H1 (cell line): ENCODE results near the gene HPS6. TPM values are rescaled to one million over a fixed set of nuclear protein-coding genes. Genes with fewer than 3 reads are reported as not detected.

Experiments used
- CTCF ChIA-PET: fragments of 300-600 bp; sonication (Branson Sonifier 250); formaldehyde crosslinking; loops from one replicate; lab custom pipeline; 2021; ENCODE audit not compliant: partially characterized antibody; lab: Charles Lee
- POLR2A ChIA-PET: fragments of 300-600 bp; sonication (Branson Sonifier 250); formaldehyde crosslinking; loops from one replicate; lab custom pipeline; 2021; ENCODE audit warnings: inconsistent platforms; ENCODE audit not compliant: partially characterized antibody; lab: Charles Lee
- DNase-seq, 2 experiments: peaks; one replicate each; pipeline versions ENCODE4 v3.0.0 to v3.0.0-alpha.2; 2010 to 2022; ENCODE audit warnings: low spot score in 2 of 2, low read depth in 1 of 2, mixed read lengths in 1 of 2
- FAIRE-seq: peaks from 2 replicates; lab custom pipeline; 2011; peaks lifted over from hg19 to GRCh38; lab: Jason Lieb, UNC
- H2AFZ ChIP-seq: 2 replicates; pipeline ENCODE4 v1.8.1; 2012; ENCODE audit warnings: low read length, inconsistent platforms
- H2AK5ac ChIP-seq: 2 replicates; pipeline ENCODE4 v1.6.1; 2013; ENCODE audit warnings: low read depth, low read length
- H2BK120ac ChIP-seq: replicated peaks from 2 replicates; pipeline ENCODE3; 2013; ENCODE audit warnings: low read depth, low read length, inconsistent platforms
- H2BK12ac ChIP-seq: 2 replicates; pipeline ENCODE4 v1.6.1; 2013; ENCODE audit warnings: low read depth, low read length
- H2BK15ac ChIP-seq: 2 replicates; pipeline ENCODE4 v1.6.1; 2013; ENCODE audit warnings: low read length
- H2BK20ac ChIP-seq: 2 replicates; pipeline ENCODE4 v1.6.1; 2013; ENCODE audit warnings: low read length
- H2BK5ac ChIP-seq: 2 replicates; pipeline ENCODE4 v1.6.1; 2013; ENCODE audit warnings: low read depth, low read length
- H3K14ac ChIP-seq: 2 replicates; pipeline ENCODE4 v1.6.1; 2013; ENCODE audit warnings: inconsistent platforms; ENCODE audit not compliant: insufficient read length
- H3K18ac ChIP-seq: 2 replicates; pipeline ENCODE4 v1.6.1; 2013; ENCODE audit warnings: low read length; ENCODE audit errors: extremely low read depth
- H3K23ac ChIP-seq: 2 replicates; pipeline ENCODE4 v1.6.1; 2013; ENCODE audit warnings: inconsistent platforms; ENCODE audit not compliant: insufficient read length
- H3K23me2 ChIP-seq: 2 replicates; pipeline ENCODE4 v1.6.1; 2013; ENCODE audit warnings: low read depth, low read length
- H3K27ac ChIP-seq: 2 replicates; pipeline ENCODE4 v1.6.1; 2011; ENCODE audit warnings: low read depth, low read length, inconsistent platforms
- H3K27me3 ChIP-seq, 4 experiments: replicated peaks in 1 of 4; 1 replicate in 1 of 4; 2 replicates in 3 of 4; pipeline versions ENCODE4 v1.6.1 to v1.8.1; 2011 to 2013; ENCODE audit warnings: low read length in 3 of 4, mild to moderate bottlenecking in 3 of 4, inconsistent platforms in 2 of 4, mixed read lengths in 2 of 4, moderate library complexity in 1 of 4; ENCODE audit not compliant: control insufficient read depth in 3 of 4, insufficient read depth in 3 of 4; ENCODE audit errors: extremely low read depth in 1 of 4
- H3K36me3 ChIP-seq, 4 experiments: 2 replicates each; pipeline versions ENCODE4 v1.6.1 to v1.8.1; 2011 to 2013; ENCODE audit warnings: mild to moderate bottlenecking in 4 of 4, low read length in 3 of 4, moderate library complexity in 2 of 4, control low read depth in 1 of 4, inconsistent platforms in 1 of 4; ENCODE audit not compliant: insufficient read depth in 4 of 4, control insufficient read depth in 2 of 4
- H3K4ac ChIP-seq: replicated peaks from 2 replicates; pipeline ENCODE3; 2013; ENCODE audit warnings: low read length, low read depth, mixed read lengths, inconsistent platforms; ENCODE audit not compliant: insufficient read length
- H3K4me1 ChIP-seq, 4 experiments: replicated peaks in 1 of 4; 1 replicate in 1 of 4; 2 replicates in 3 of 4; pipeline versions ENCODE4 v1.6.1 to v1.8.1; 2011 to 2013; ENCODE audit warnings: low read length in 3 of 4, inconsistent platforms in 2 of 4, mixed read lengths in 1 of 4; ENCODE audit not compliant: insufficient read depth in 4 of 4, control insufficient read depth in 3 of 4
- H3K4me2 ChIP-seq, 2 experiments: 2 replicates each; pipeline versions ENCODE4 v1.6.1 to v1.8.1; 2011 to 2013; ENCODE audit warnings: low read depth in 2 of 2, low read length in 2 of 2, control low read depth in 1 of 2, inconsistent platforms in 1 of 2, mild to moderate bottlenecking in 1 of 2; ENCODE audit not compliant: insufficient read depth in 1 of 2
- H3K4me3 ChIP-seq, 4 experiments: fragments of 200-600, 300-600 bp in 1 of 4; sonication (generic), shearing (Covaris generic), sonication (Bioruptor Twin) in 1 of 4; 2 replicates each; pipeline versions ENCODE4 v1.5.1 to v1.8.1; 2011 to 2016; ENCODE audit warnings: low read length in 4 of 4, low read depth in 3 of 4, control low read depth in 2 of 4, inconsistent platforms in 2 of 4, mild to moderate bottlenecking in 2 of 4, mixed read lengths in 1 of 4, moderate library complexity in 1 of 4; ENCODE audit not compliant: insufficient read depth in 2 of 4; ENCODE audit errors: extremely low read depth in 1 of 4
- H3K56ac ChIP-seq: replicated peaks from 2 replicates; pipeline ENCODE3; 2013; ENCODE audit warnings: low read depth, mild to moderate bottlenecking, mixed read lengths, low read length, inconsistent platforms; ENCODE audit not compliant: insufficient read length
- H3K79me1 ChIP-seq: 2 replicates; pipeline ENCODE4 v1.6.1; 2013; ENCODE audit warnings: low read depth, low read length, control low read depth
- H3K79me2 ChIP-seq, 2 experiments: 2 replicates each; pipeline versions ENCODE4 v1.6.1 to v1.8.1; 2012 to 2013; ENCODE audit warnings: low read length in 2 of 2, mild to moderate bottlenecking in 2 of 2, inconsistent platforms in 1 of 2; ENCODE audit not compliant: insufficient read depth in 2 of 2, control insufficient read depth in 1 of 2
- H3K9ac ChIP-seq, 4 experiments: replicated peaks in 1 of 4; 1 replicate in 1 of 4; 2 replicates in 3 of 4; pipeline versions ENCODE4 v1.6.1 to v1.8.1; 2011 to 2013; ENCODE audit warnings: low read depth in 3 of 4, low read length in 3 of 4, control low read depth in 2 of 4, mild to moderate bottlenecking in 2 of 4, moderate library complexity in 2 of 4, inconsistent platforms in 1 of 4; ENCODE audit errors: extremely low read depth in 1 of 4
- H3K9me3 ChIP-seq, 2 experiments: 2 replicates each; pipeline versions ENCODE4 v1.6.1 to v1.8.1; 2012 to 2013; ENCODE audit warnings: mild to moderate bottlenecking in 2 of 2, moderate library complexity in 2 of 2, control low read depth in 1 of 2, inconsistent platforms in 1 of 2, low read depth in 1 of 2, low read length in 1 of 2, mixed read lengths in 1 of 2; ENCODE audit not compliant: insufficient read depth in 2 of 2
- H4K20me1 ChIP-seq, 2 experiments: replicated peaks in 1 of 2; 2 replicates each; pipeline versions ENCODE3 to v1.8.1; 2011 to 2013; ENCODE audit warnings: inconsistent platforms in 2 of 2, low read length in 2 of 2, mild to moderate bottlenecking in 1 of 2; ENCODE audit not compliant: insufficient read depth in 2 of 2, control insufficient read depth in 1 of 2
- H4K5ac ChIP-seq: 2 replicates; pipeline ENCODE4 v1.6.1; 2013; ENCODE audit warnings: low read length, low read depth, mixed read lengths, inconsistent platforms; ENCODE audit not compliant: insufficient read length
- H4K8ac ChIP-seq: 2 replicates; pipeline ENCODE4 v1.8.0; 2013; ENCODE audit warnings: mild to moderate bottlenecking, moderate library complexity, low read length, inconsistent platforms; ENCODE audit not compliant: insufficient read depth; ENCODE audit errors: extremely low read depth
- H4K91ac ChIP-seq: replicated peaks from 2 replicates; pipeline ENCODE3; 2013; ENCODE audit warnings: low read length, mixed read lengths, inconsistent platforms; ENCODE audit not compliant: insufficient read length
- CBX8 ChIP-seq: fragments of 300-800, 300-1000 bp; sonication (generic); IDR thresholded peaks from 2 replicates; pipeline ENCODE4 v1.7.1; 2016; ENCODE audit warnings: low read depth, low read length, borderline replicate concordance
- POLR2A ChIP-seq, 2 experiments: IDR thresholded peaks; 1 replicate in 1 of 2; 2 replicates in 1 of 2; pipeline ENCODE4 v1.6.1; 2011; ENCODE audit warnings: low read depth in 2 of 2, low read length in 2 of 2, mild to moderate bottlenecking in 2 of 2; ENCODE audit errors: control extremely low read depth in 1 of 2
- SAP30 ChIP-seq: fragments of 300-600 bp; sonication (generic); IDR thresholded peaks from 2 replicates; pipeline ENCODE4 v1.7.1; 2012; ENCODE audit warnings: low read length, moderate library complexity, mild to moderate bottlenecking, inconsistent platforms; ENCODE audit not compliant: insufficient read depth, insufficient replicate concordance
- SIN3A ChIP-seq, 2 experiments: IDR thresholded peaks in 1 of 2; conservative IDR thresholded peaks in 1 of 2; 2 replicates each; pipeline ENCODE4 v1.6.1; 2011 to 2012; ENCODE audit warnings: low read length in 2 of 2, improper control_type of control experiment in 1 of 2, low read depth in 1 of 2, mild to moderate bottlenecking in 1 of 2
- SP2 ChIP-seq: IDR thresholded peaks from 2 replicates; pipeline ENCODE4 v1.6.1; 2012; ENCODE audit warnings: mild to moderate bottlenecking, low read length, inconsistent platforms
- YY1 ChIP-seq: IDR thresholded peaks from 2 replicates; pipeline ENCODE4 v1.6.1; 2011; ENCODE audit warnings: low read depth, mild to moderate bottlenecking, low read length
- WGBS, 2 experiments: shearing (Covaris generic) in 1 of 2; methylation state at CpG; one replicate each; pipeline versions ENCODE4 v1.1.6 to v1.1.7; 2013 to 2015; ENCODE audit warnings: low lambda C conversion rate in 2 of 2, mixed read lengths in 2 of 2, inconsistent platforms in 1 of 2, low coverage in 1 of 2, missing lambda C conversion rate in 1 of 2; ENCODE audit not compliant: insufficient replicate concordance in 2 of 2, insufficient coverage in 1 of 2, insufficient read length in 1 of 2; ENCODE audit errors: extremely low coverage in 1 of 2, missing lambda C conversion rate in 1 of 2; 5-methylcytosine and 5-hydroxymethylcytosine counted together
- polyA plus RNA-seq, 7 experiments: library from polyadenylated mRNA; depleted of rRNA in 3 of 7; stranded (reverse) in 5 of 7; unstranded in 2 of 7; fragments of >200 nt in 5 of 7; fragments of 200-250 nt in 2 of 7; gene quantifications; 1 replicate in 5 of 7; 2 replicates in 1 of 7; 4 replicates in 1 of 7; pipeline versions ENCODE4 v1.2.1 to v1.2.3, GENCODE V29; 2011 to 2013; ENCODE audit warnings: missing spikeins in 2 of 7, mixed read lengths in 2 of 7
- total RNA-seq: library from RNA; stranded (reverse); fragmentation: NEBNext Ultra II Directional; extraction: Animal tissue kit (Norgen Biotek cat#: 25700); gene quantifications from 2 replicates; pipeline ENCODE4 v1.2.1, GENCODE V29; 2021

The HPS6 gene
- total and polyA plus RNA-seq, 2 of the 8 experiments (the other 6 are each of a cell fraction or from before 2014, with no cell fraction given), result 10.2 to 17.7 TPM

DNA sequence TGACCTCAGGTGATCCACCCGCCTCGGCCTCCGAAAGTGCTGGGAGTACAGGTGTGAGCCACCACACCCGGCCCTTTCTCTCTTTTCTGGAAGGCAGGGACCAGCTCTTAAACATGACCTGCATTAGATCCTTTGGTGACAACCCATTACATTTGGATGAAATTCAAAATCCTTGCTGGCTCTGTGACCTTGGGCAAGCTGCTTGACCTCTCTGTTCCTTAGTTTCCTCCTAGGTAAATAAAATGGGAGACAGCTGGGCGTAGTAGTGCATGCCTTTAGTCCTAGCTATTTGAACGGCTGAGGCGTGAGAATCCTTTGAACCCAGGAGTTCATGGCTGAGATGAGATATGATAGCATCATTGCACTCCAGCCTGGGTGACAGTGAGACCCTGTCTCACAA is 31.3 kb downstream of the HPS6 start:
- H4K20me1 ChIP-seq, result no peaks in the 10 kb centered on the region
- 93% methylated on average over 6 of the region's 7 CpGs; no CpG with 5 or more reads in 1 of the 2 experiments for WGBS, 2 experiments
- CTCF ChIA-PET, result interaction anchor here (1.0 to 8.7 kb wide), 3 partner anchors 14 to 48 kb away, joined by 3 to 86 read pairs (median 13); no protein-coding TSS in a partner anchor

More for the DNA sequence above, 31.3 kb downstream of the HPS6 start:
- TF ChIP-seq POLR2A (IDR thresholded peaks at IDR 0.05; ENCODE audit: control extremely low read depth in 1 of 2, low read depth in 2 of 2, low read length in 2 of 2) (no peak), YY1 (no peak), SP2 (no peak), SAP30 (no peak), SIN3A (conservative IDR thresholded peaks at IDR 0.05 in 1 of 2, IDR thresholded peaks at IDR 0.05 in 1 of 2; ENCODE audit: low read depth in 1 of 2, low read length in 2 of 2) (no peak), CBX8 (no peak)
- DNase-seq (no peak), FAIRE-seq (no peak)
- Histone ChIP-seq H2BK20ac (no peak overlapping the region), H2AFZ (no peak overlapping the region), H3K27ac (no peak overlapping the region), H3K79me1 (no peaks in the 10 kb centered on the region), H2AK5ac (no peak overlapping the region), H4K91ac (no peak overlapping the region), H3K14ac (no peak overlapping the region), H3K9me3 (no peaks in the 10 kb centered on the region), H2BK5ac (no peak overlapping the region), H4K5ac (no peak overlapping the region), H3K4me1 (no peaks in the 10 kb centered on the region), H3K4ac (no peak overlapping the region), H3K23ac (no peak overlapping the region), H2BK12ac (no peak overlapping the region), H3K9ac (no peak overlapping the region), H3K36me3 (peaks cover 0 to 3% (median 0%) of the 10 kb centered on the region in 4 experiments; a peak in 2 of 8 replicates), H4K8ac (no peak overlapping the region), H3K79me2 (no peaks in the 10 kb centered on the region), H2BK120ac (no peak overlapping the region), H3K23me2 (no peaks in the 10 kb centered on the region; the same call in 1 of the 2 replicates), H3K56ac (no peak overlapping the region), H3K4me3 (no peak overlapping the region), H2BK15ac (no peak overlapping the region), H3K27me3 (no peaks in the 10 kb centered on the region), H3K18ac (no peak overlapping the region), H3K4me2 (no peak overlapping the region)
- POLR2A ChIA-PET, result interaction anchor here (0.7 kb wide), 1 partner anchor 30 kb away, joined by 3 read pairs; no protein-coding TSS in a partner anchor
